Vagina (tissue), 2 donors: Measurements from ENCODE around the gene KRT2.

Experiments
- POLR2A ChIP-seq, 2 donors: fragments of 450-650 bp; IDR thresholded peaks; one replicate each; pipeline ENCODE4 v1.6.1; 2017; ENCODE audit warnings: antibody characterized with exemption in 2 of 2, mild to moderate bottlenecking in 2 of 2, moderate library complexity in 2 of 2
- POLR2AphosphoS5 ChIP-seq, 2 donors: sonication (generic); formaldehyde crosslinking; IDR thresholded peaks; one replicate each; pipeline ENCODE4 v1.9.0; 2017; ENCODE audit warnings: antibody characterized with exemption in 2 of 2, mild to moderate bottlenecking in 2 of 2, low read depth in 1 of 2; ENCODE audit not compliant: insufficient read depth in 1 of 2
- TF ChIP-seq, protein P1 (sequence below), 3 experiments: fragments of 450-650 bp in 2 of 3; fragments of 200-600 bp in 1 of 3; sonication (generic) in 1 of 3; IDR thresholded peaks; one replicate each; pipeline ENCODE4 v1.5.1; 2017 to 2019; ENCODE audit warnings: antibody characterized with exemption in 3 of 3, mild to moderate bottlenecking in 2 of 3, moderate library complexity in 2 of 3

DNA sequence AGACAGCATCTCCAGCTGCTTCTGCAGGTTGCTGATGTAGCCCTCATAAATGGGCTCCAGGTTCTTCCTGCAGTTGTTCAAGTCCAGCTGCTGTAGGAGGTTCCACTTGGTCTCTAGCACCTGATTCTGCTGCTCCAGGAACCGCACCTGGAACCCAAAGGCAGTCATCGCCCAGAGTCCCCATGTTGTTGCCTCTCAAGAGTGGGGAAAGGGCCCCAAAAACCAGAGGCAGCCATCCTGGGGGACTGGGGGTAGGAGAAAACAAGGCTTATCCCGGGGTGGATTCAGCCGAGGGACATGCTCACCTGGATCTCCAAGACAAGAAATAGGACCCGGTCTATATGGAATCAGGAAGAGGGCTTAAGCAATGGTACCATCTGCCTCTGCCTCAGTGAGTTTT, 53.0 kb downstream of the KRT2 start:
- no peak for TF ChIP-seq POLR2A (IDR thresholded peaks at IDR 0.05)
- TF ChIP-seq, protein P1, sequence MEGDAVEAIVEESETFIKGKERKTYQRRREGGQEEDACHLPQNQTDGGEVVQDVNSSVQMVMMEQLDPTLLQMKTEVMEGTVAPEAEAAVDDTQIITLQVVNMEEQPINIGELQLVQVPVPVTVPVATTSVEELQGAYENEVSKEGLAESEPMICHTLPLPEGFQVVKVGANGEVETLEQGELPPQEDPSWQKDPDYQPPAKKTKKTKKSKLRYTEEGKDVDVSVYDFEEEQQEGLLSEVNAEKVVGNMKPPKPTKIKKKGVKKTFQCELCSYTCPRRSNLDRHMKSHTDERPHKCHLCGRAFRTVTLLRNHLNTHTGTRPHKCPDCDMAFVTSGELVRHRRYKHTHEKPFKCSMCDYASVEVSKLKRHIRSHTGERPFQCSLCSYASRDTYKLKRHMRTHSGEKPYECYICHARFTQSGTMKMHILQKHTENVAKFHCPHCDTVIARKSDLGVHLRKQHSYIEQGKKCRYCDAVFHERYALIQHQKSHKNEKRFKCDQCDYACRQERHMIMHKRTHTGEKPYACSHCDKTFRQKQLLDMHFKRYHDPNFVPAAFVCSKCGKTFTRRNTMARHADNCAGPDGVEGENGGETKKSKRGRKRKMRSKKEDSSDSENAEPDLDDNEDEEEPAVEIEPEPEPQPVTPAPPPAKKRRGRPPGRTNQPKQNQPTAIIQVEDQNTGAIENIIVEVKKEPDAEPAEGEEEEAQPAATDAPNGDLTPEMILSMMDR (IDR thresholded peaks at IDR 0.05): no peak
- no peak for TF ChIP-seq POLR2AphosphoS5 (IDR thresholded peaks at IDR 0.05; ENCODE audit: insufficient read depth in 1 of 2, low read depth in 1 of 2)
